ENCODE data around the gene NUP188. TPM values are rescaled to one million over a fixed set of nuclear protein-coding genes. Genes with fewer than 3 reads are reported as not detected.

Gene NUP188
- total and polyA plus RNA-seq, 2 of the 13 experiments (the other 11 are each of a cell fraction or from before 2014, with no cell fraction given) = 28.0 to 38.5 TPM

- Histone ChIP-seq H3K36me3 (replicated peaks in 1 of 2; ENCODE audit: control insufficient read depth in 1 of 2, insufficient read depth in 2 of 2, low read length in 2 of 2) (peaks cover 4 to 12% of the 10 kb centered on the region in 2 experiments), H3K9ac (ENCODE audit: insufficient read depth, low read depth, low read length) (no peak overlapping the region), H3K4me2 (ENCODE audit: low read depth, low read length) (peak overlapping the region; percentile 26; the same call in 1 of the 2 replicates), H3K4me3 (replicated peaks in 1 of 3; ENCODE audit: insufficient read depth in 1 of 3, low read depth in 2 of 3, low read length in 3 of 3) (no peak overlapping the region; a peak in 1 of 6 replicates), H4K20me1 (ENCODE audit: insufficient read depth, low read length) (no peaks in the 10 kb centered on the region), H2AFZ (ENCODE audit: low read length) (no peak overlapping the region), H3K9me3 (ENCODE audit: low read length) (no peaks in the 10 kb centered on the region), H3K79me2 (ENCODE audit: insufficient read depth, low read length) (peaks cover 10% of the 10 kb centered on the region), H3K27ac (ENCODE audit: extremely low read length, insufficient read depth, low read length) (peak overlapping the region; percentile 46), H3K27me3 (ENCODE audit: control insufficient read depth in 1 of 2, insufficient read depth in 2 of 2, low read length in 2 of 2) (no peaks in the 10 kb centered on the region), H3K4me1 (ENCODE audit: insufficient read depth, low read length) (peaks cover 85% of the 10 kb centered on the region)
- ATAC-seq (peak; percentile 52), FAIRE-seq (peak; percentile 43), DNase-seq (ENCODE audit: low spot score) (peak; percentile 50)
- in situ Hi-C loops (cut with HindIII; ENCODE audit: extremely low pct_ligation_motif_present, low pct_unique_long_range_greater_than_20kb) = loop anchor here (5.0 kb wide), 1 partner anchor 37 kb away; the partner anchor contains the start of genes KYAT1 and LRRC8A
- POLR2A ChIA-PET = interaction anchor here (0.9 to 3.9 kb wide), 6 partner anchors 11 to 102 kb away, joined by 3 to 25 read pairs (median 4); partner anchors contain the start of genes ENDOG, KYAT1 and LRRC8A
- BruUV-seq (replicated peaks) = no TSS peak
- intact Hi-C loops (cut with micrococcal nuclease; ENCODE audit: unreplicated experiment) = no loop called here
- CTCF ChIA-PET (ENCODE audit: low intra/inter-chr PET ratio, low total read pairs) = no interaction called here
- WGBS (ENCODE audit: low lambda C conversion rate) = 31% methylated on average over 11 of the region's 14 CpGs
- TF ChIP-seq RARA (CRISPR knock-in tag; IDR thresholded peaks at IDR 0.05) (peak; percentile 55), ZNF564 (CRISPR knock-in tag; IDR thresholded peaks at IDR 0.05) (0 out of 2 replicates have a peak, but pooled peaks have one; percentile 38), TCF7 (IDR thresholded peaks at IDR 0.05; ENCODE audit: low read depth) (no peak), STAG1 (CRISPR knock-in tag; IDR thresholded peaks at IDR 0.05) (no peak), ZNF567 (CRISPR knock-in tag; IDR thresholded peaks at IDR 0.05; ENCODE audit: borderline replicate concordance) (no peak), E2F2 (CRISPR knock-in tag; IDR thresholded peaks at IDR 0.05; ENCODE audit: borderline replicate concordance) (no peak), ZFP91 (CRISPR knock-in tag; IDR thresholded peaks at IDR 0.05; ENCODE audit: borderline replicate concordance) (no peak), SAP130 (CRISPR knock-in tag; IDR thresholded peaks at IDR 0.05; ENCODE audit: low read depth) (peak; percentile 63), ZNF451 (CRISPR knock-in tag; IDR thresholded peaks at IDR 0.05) (no peak; the same call in 1 of the 2 replicates), ZNF780A (CRISPR knock-in tag; IDR thresholded peaks at IDR 0.05) (no peak), NR2F6 (IDR thresholded peaks at IDR 0.05) (0 out of 2 replicates have a peak, but pooled peaks have one; percentile 48), NR2F6 (CRISPR knock-in tag; IDR thresholded peaks at IDR 0.05) (peak; percentile 78), KDM2A (CRISPR knock-in tag; IDR thresholded peaks at IDR 0.05; ENCODE audit: borderline replicate concordance, low read depth) (peak; percentile 32; the same call in 1 of the 2 replicates), POGZ (CRISPR knock-in tag; IDR thresholded peaks at IDR 0.05) (no peak), ZNF652 (CRISPR knock-in tag; IDR thresholded peaks at IDR 0.05; ENCODE audit: borderline replicate concordance, low read depth) (no peak), MAF1 (CRISPR knock-in tag; IDR thresholded peaks at IDR 0.05; ENCODE audit: borderline replicate concordance) (no peak), ZKSCAN5 (CRISPR knock-in tag; IDR thresholded peaks at IDR 0.05) (no peak), ZNF501 (CRISPR knock-in tag; IDR thresholded peaks at IDR 0.05) (no peak), THYN1 (CRISPR knock-in tag; IDR thresholded peaks at IDR 0.05; ENCODE audit: borderline replicate concordance, low read depth) (no peak)
- TF ChIP-seq, protein P1, sequence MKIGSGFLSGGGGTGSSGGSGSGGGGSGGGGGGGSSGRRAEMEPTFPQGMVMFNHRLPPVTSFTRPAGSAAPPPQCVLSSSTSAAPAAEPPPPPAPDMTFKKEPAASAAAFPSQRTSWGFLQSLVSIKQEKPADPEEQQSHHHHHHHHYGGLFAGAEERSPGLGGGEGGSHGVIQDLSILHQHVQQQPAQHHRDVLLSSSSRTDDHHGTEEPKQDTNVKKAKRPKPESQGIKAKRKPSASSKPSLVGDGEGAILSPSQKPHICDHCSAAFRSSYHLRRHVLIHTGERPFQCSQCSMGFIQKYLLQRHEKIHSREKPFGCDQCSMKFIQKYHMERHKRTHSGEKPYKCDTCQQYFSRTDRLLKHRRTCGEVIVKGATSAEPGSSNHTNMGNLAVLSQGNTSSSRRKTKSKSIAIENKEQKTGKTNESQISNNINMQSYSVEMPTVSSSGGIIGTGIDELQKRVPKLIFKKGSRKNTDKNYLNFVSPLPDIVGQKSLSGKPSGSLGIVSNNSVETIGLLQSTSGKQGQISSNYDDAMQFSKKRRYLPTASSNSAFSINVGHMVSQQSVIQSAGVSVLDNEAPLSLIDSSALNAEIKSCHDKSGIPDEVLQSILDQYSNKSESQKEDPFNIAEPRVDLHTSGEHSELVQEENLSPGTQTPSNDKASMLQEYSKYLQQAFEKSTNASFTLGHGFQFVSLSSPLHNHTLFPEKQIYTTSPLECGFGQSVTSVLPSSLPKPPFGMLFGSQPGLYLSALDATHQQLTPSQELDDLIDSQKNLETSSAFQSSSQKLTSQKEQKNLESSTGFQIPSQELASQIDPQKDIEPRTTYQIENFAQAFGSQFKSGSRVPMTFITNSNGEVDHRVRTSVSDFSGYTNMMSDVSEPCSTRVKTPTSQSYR (CRISPR knock-in tag; IDR thresholded peaks at IDR 0.05; ENCODE audit: borderline replicate concordance) = no peak
Observed at GRCh38 chr9:128919402-128920089, 28.0 kb upstream of the NUP188 start.

All from HepG2 (cell line).